ENCODE results near the gene TTC39C. TPM values are rescaled to one million over a fixed set of nuclear protein-coding genes. Genes with fewer than 3 reads are reported as not detected.

Gene TTC39C
- polyA plus RNA-seq, 3 donors = 4.3 to 29.5 (median 8.3) TPM

DNA sequence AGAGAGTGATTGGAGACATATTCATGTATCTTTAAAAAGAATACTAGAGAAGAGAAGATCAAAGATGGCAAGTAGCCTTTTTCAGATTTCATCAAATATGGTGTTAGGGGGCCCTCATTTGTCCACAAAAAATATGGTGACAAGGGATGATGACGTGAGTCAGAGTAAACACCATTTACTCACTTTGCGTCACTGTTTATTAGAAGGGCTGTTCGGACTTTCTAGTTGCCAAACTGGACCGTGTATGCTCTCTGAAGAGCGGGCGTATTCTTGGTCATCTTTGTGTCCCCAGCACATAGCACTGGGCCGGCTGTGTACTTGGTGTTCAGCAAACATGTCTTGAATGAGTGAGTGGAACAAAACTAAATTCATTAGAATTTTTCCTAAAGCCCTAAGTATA, 37.5 kb downstream of the TTC39C start:
- H3K9me3 ChIP-seq (replicated peaks in 1 of 2; ENCODE audit: control insufficient read depth in 1 of 2, insufficient read depth in 1 of 2, low read length in 2 of 2) = no peaks in the 10 kb centered on the region
- H3K4me2 ChIP-seq (replicated peaks; ENCODE audit: extremely low read depth, low read length, poor library complexity, severe bottlenecking) = no peak overlapping the region
- H4K20me1 ChIP-seq (ENCODE audit: insufficient read depth, low read length) = peaks cover 50% of the 10 kb centered on the region
- no peak overlapping the region for H3K4me3 Mint-ChIP-seq
- DNase-seq = no peak
- no peak overlapping the region for H3K27ac ChIP-seq (ENCODE audit: low read depth in 1 of 2, low read length in 2 of 2)
- no peak overlapping the region for H3K9ac ChIP-seq (ENCODE audit: insufficient read depth, low read length, poor library complexity, severe bottlenecking)
- H3K27me3 Mint-ChIP-seq (ENCODE audit: low read depth in 3 of 3) = peaks cover 0 to 1% (median 0%) of the 10 kb centered on the region in 3 donors
- H2AFZ ChIP-seq (ENCODE audit: insufficient read depth, low read depth, low read length, poor library complexity, severe bottlenecking) = no peak overlapping the region
- no peaks in the 10 kb centered on the region for H3K4me1 ChIP-seq (ENCODE audit: control insufficient read depth in 1 of 2, insufficient read depth in 2 of 2, low read length in 2 of 2)
- no peaks in the 10 kb centered on the region for H3K9me3 Mint-ChIP-seq
- intact Hi-C loops (cut with micrococcal nuclease) = no loop called here
- no peaks in the 10 kb centered on the region for H3K27me3 ChIP-seq (ENCODE audit: control insufficient read depth in 2 of 2, insufficient read depth in 2 of 2, low read length in 2 of 2)
- no peak overlapping the region for H3K4me3 ChIP-seq (replicated peaks in 1 of 3; ENCODE audit: low read depth in 2 of 3, low read length in 3 of 3)
- H3K4me1 Mint-ChIP-seq = peaks cover 10% of the 10 kb centered on the region
- WGBS (ENCODE audit: insufficient coverage) = no CpG with 5 or more reads among the region's 7 CpGs
- TF ChIP-seq, protein P1, sequence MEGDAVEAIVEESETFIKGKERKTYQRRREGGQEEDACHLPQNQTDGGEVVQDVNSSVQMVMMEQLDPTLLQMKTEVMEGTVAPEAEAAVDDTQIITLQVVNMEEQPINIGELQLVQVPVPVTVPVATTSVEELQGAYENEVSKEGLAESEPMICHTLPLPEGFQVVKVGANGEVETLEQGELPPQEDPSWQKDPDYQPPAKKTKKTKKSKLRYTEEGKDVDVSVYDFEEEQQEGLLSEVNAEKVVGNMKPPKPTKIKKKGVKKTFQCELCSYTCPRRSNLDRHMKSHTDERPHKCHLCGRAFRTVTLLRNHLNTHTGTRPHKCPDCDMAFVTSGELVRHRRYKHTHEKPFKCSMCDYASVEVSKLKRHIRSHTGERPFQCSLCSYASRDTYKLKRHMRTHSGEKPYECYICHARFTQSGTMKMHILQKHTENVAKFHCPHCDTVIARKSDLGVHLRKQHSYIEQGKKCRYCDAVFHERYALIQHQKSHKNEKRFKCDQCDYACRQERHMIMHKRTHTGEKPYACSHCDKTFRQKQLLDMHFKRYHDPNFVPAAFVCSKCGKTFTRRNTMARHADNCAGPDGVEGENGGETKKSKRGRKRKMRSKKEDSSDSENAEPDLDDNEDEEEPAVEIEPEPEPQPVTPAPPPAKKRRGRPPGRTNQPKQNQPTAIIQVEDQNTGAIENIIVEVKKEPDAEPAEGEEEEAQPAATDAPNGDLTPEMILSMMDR (IDR thresholded peaks at IDR 0.05) = no peak
- H3K36me3 ChIP-seq (replicated peaks in 1 of 2; ENCODE audit: control insufficient read depth in 1 of 2, insufficient read depth in 2 of 2, low read length in 2 of 2) = no peaks in the 10 kb centered on the region
- H3K79me2 ChIP-seq (ENCODE audit: insufficient read depth, low read length) = peaks cover 100% of the 10 kb centered on the region
- H3K36me3 Mint-ChIP-seq = peaks cover 6 to 9% of the 10 kb centered on the region in 2 donors
- no peak overlapping the region for H3K27ac Mint-ChIP-seq

DNA sequence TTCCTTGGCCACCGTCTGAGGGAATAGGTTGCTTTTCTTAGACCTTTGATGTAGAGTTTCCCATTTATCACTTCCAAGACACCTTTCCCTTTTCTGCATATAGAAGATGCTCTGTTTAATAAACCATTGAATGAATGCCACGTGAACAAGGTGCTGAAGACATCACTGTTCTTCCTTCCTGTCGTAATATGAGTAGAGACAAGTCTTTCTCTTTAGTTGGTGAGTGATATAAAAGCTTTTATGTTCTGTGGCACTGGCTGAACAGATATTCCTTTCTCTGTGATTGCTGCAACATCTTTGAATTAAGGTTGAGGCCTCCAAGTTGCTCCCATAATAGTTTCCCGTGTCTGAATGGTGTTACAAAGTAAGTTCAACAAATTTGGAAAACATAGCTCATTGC, 38.7 kb downstream of the TTC39C start:
- Histone ChIP-seq H3K36me3 (replicated peaks in 1 of 2; ENCODE audit: control insufficient read depth in 1 of 2, insufficient read depth in 2 of 2, low read length in 2 of 2) (peaks cover 0 to 8% of the 10 kb centered on the region in 2 donors), H3K9ac (ENCODE audit: insufficient read depth, low read length, poor library complexity, severe bottlenecking) (no peak overlapping the region), H3K4me1 (ENCODE audit: control insufficient read depth in 1 of 2, insufficient read depth in 2 of 2, low read length in 2 of 2) (no peaks in the 10 kb centered on the region), H4K20me1 (ENCODE audit: insufficient read depth, low read length) (peaks cover 50% of the 10 kb centered on the region), H3K4me3 (replicated peaks in 1 of 3; ENCODE audit: low read depth in 2 of 3, low read length in 3 of 3) (no peak overlapping the region), H3K9me3 (replicated peaks in 1 of 2; ENCODE audit: control insufficient read depth in 1 of 2, insufficient read depth in 1 of 2, low read length in 2 of 2) (no peaks in the 10 kb centered on the region), H2AFZ (ENCODE audit: insufficient read depth, low read depth, low read length, poor library complexity, severe bottlenecking) (no peak overlapping the region), H3K79me2 (ENCODE audit: insufficient read depth, low read length) (peaks cover 100% of the 10 kb centered on the region), H3K4me2 (replicated peaks; ENCODE audit: extremely low read depth, low read length, poor library complexity, severe bottlenecking) (no peak overlapping the region), H3K27me3 (ENCODE audit: control insufficient read depth in 2 of 2, insufficient read depth in 2 of 2, low read length in 2 of 2) (no peaks in the 10 kb centered on the region), H3K27ac (ENCODE audit: low read depth in 1 of 2, low read length in 2 of 2) (peak overlapping the region in 1 of 2 donors; percentile 34)
- Mint-ChIP-seq H3K27ac (no peak overlapping the region), H3K36me3 (peaks cover 10 to 15% of the 10 kb centered on the region in 2 donors), H3K4me1 (peaks cover 10% of the 10 kb centered on the region), H3K27me3 (ENCODE audit: low read depth in 3 of 3) (peaks cover 0 to 1% (median 0%) of the 10 kb centered on the region in 3 donors), H3K4me3 (no peak overlapping the region), H3K9me3 (peaks cover 0 to 4% (median 0%) of the 10 kb centered on the region in 7 donors)
- no CpG with 5 or more reads among the region's 4 CpGs for WGBS (ENCODE audit: insufficient coverage)
- no peak for DNase-seq
- TF ChIP-seq, protein P1 (IDR thresholded peaks at IDR 0.05) = no peak
- intact Hi-C loops (cut with micrococcal nuclease) = no loop called here

Data from CD14-positive monocyte (primary cell).